ENCODE measurements around the gene EVI5.

- TF ChIP-seq, protein P1, sequence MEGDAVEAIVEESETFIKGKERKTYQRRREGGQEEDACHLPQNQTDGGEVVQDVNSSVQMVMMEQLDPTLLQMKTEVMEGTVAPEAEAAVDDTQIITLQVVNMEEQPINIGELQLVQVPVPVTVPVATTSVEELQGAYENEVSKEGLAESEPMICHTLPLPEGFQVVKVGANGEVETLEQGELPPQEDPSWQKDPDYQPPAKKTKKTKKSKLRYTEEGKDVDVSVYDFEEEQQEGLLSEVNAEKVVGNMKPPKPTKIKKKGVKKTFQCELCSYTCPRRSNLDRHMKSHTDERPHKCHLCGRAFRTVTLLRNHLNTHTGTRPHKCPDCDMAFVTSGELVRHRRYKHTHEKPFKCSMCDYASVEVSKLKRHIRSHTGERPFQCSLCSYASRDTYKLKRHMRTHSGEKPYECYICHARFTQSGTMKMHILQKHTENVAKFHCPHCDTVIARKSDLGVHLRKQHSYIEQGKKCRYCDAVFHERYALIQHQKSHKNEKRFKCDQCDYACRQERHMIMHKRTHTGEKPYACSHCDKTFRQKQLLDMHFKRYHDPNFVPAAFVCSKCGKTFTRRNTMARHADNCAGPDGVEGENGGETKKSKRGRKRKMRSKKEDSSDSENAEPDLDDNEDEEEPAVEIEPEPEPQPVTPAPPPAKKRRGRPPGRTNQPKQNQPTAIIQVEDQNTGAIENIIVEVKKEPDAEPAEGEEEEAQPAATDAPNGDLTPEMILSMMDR (IDR thresholded peaks at IDR 0.05; ENCODE audit: poor library complexity, severe bottlenecking), result no peak
- TF ChIP-seq TAF1 (IDR thresholded peaks at IDR 0.05; ENCODE audit: low read depth), result no peak
- TF ChIP-seq POLR2AphosphoS5 (IDR thresholded peaks at IDR 0.05), result no peak
- no peak for TF ChIP-seq EZH2 (IDR thresholded peaks at IDR 0.05; ENCODE audit: borderline replicate concordance, insufficient read depth, low read length, poor library complexity, severe bottlenecking)
- no peak for TF ChIP-seq MXI1 (conservative IDR thresholded peaks at IDR 0.05; ENCODE audit: poor library complexity, severe bottlenecking)
- no peak for TF ChIP-seq EP300 (conservative IDR thresholded peaks at IDR 0.05; ENCODE audit: poor library complexity, severe bottlenecking)
- TF ChIP-seq SMC3 (conservative IDR thresholded peaks at IDR 0.05; ENCODE audit: poor library complexity), result no peak
- TF ChIP-seq RAD21 (conservative IDR thresholded peaks at IDR 0.05), result no peak
- TF ChIP-seq REST (IDR thresholded peaks at IDR 0.05; ENCODE audit: borderline replicate concordance), result no peak
Measured at GRCh38 chr1:92505015-92505692, 279.8 kb downstream of the EVI5 start.
